ENCODE results near the gene MTFR1L. TPM values are rescaled to one million over a fixed set of nuclear protein-coding genes. Genes with fewer than 3 reads are reported as not detected.

MTFR1L gene
- total and polyA plus RNA-seq, 2 donors: 23.7 to 95.3 TPM

DNA sequence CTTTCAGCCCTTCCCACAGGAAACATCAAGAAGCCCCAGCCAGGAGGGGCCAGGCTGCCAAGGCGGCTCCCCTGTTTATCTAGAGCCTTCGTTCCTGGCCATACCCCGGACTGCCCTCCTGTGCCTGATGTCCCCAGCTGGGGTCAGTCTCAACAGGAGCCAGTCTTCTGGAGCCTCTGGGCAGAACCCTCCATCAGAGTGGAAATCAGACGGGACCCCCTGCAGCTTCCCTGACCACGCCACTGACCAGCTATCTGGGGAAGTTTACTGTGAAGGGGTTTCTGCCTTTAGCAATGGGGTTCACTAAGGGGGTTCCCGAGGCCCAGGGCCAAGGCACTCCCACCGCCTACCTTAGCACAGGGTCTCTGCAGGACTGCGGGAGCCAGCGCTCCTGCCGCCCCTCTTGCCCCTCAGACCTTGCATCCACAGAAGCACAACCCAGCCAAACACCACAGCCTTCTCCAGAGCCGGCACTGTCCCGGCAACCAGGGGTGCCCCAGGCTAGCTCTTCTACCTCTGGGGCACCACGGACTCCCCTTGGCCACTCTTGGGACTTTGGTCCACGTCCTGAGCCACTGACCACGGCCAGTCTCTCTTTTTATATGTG is 3.5 kb upstream of the MTFR1L start:
- Histone ChIP-seq H3K27ac (ENCODE audit: low read depth) (no peak overlapping the region), H3K36me3 (ENCODE audit: insufficient read depth) (no peaks in the 10 kb centered on the region), H3K4me3 (ENCODE audit: low read depth, low read length) (no peak overlapping the region), H3K4me1 (ENCODE audit: insufficient read depth) (no peaks in the 10 kb centered on the region)
- DNase-seq (ENCODE audit: extremely low spot score): no peak
- 83% methylated on average over 15 of the region's 15 CpGs for WGBS

DNA sequence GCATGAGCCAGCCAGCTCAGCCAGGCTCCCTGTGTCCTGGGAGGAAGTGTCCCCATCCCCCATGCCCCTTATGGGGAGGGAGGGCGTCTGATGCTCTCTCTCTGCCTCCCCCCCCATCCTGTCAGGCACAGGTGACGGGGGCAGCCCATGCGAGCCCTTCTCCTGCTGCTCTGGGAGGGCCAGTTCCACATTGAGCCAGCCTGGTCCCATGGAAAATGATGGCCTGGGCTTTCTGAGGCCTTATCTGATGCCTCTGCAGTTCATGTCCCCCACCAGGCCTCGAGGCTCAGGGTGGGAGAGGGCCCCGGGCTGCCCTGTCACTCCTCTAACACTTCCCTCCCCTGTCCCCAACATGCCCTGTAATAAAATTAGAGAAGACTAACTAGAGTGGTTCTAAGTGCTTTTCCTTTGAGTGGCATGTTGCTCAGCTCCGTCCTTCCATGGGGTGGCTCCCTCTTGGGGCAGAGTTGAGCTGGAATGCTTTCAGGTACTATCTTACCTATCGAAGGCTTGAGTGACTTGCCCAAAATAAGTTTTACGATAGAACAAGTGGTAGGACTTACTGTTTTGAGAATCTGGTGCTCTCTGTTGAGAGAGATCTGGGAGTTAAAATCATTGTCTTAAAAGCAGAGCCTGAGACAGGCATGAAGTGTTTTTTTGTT is 1.8 kb upstream of the MTFR1L start:
- H3K27ac ChIP-seq (ENCODE audit: low read depth): no peak overlapping the region
- H3K36me3 ChIP-seq (ENCODE audit: insufficient read depth): no peaks in the 10 kb centered on the region
- no peak overlapping the region for H3K4me3 ChIP-seq (ENCODE audit: low read depth, low read length)
- H3K4me1 ChIP-seq (ENCODE audit: insufficient read depth): no peaks in the 10 kb centered on the region
- DNase-seq (ENCODE audit: extremely low spot score): no peak
- 44% methylated on average over 8 of the region's 8 CpGs for WGBS

GRCh38 chr1:25818569-25818968 is 1.2 kb upstream of the MTFR1L start:
- DNase-seq (ENCODE audit: extremely low spot score): no peak
- WGBS: 53% methylated on average over 6 of the region's 6 CpGs
- Histone ChIP-seq H3K4me3 (ENCODE audit: low read depth, low read length) (no peak overlapping the region), H3K27ac (ENCODE audit: low read depth) (no peak overlapping the region), H3K4me1 (ENCODE audit: insufficient read depth) (no peaks in the 10 kb centered on the region), H3K36me3 (ENCODE audit: insufficient read depth) (no peaks in the 10 kb centered on the region)

DNA sequence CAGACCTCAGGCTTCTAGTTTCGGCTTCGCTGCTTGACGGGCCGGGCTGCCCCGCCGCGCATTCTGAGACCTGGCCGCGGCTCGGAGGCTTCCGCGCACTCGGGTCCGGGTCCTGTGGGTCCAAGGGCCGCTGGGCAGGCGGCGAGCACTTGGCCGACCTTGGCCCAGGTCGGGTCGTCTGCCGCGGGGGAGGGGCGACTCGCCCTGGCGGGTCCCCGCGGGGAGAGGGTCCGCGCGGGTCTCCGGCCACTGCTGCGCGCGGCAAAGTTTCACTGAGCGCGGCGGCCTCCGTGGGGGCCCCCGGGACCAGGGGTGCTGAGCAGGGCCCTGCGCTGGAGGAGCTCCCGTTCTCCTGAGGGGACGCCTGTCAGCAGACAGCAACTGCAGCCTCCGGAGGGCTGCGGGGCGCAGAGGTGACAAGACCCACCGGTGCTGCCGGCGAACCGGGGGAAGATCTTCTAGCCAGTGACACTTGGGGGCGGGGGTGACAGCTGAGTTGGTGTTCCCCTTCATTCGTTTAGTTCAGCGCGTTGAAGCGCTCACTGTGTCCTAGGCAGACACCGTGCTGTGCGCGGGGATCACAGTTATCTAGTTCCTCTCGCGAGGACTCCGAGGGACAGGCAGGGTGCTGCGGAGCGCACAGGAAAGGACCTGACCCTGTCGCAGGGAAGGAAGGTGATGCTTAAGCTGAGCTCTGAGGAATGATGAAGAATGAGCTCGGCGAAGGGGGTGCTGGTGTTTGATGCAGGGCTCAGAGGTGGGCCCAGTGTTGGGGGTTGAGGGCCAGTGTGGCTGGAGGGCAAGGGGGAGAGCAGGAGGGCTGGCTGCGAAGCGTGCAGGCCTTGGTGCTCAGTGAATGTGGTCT is 725 bp downstream of the MTFR1L start:
- WGBS: under 1% methylated on average over 67 of the region's 67 CpGs

DNA sequence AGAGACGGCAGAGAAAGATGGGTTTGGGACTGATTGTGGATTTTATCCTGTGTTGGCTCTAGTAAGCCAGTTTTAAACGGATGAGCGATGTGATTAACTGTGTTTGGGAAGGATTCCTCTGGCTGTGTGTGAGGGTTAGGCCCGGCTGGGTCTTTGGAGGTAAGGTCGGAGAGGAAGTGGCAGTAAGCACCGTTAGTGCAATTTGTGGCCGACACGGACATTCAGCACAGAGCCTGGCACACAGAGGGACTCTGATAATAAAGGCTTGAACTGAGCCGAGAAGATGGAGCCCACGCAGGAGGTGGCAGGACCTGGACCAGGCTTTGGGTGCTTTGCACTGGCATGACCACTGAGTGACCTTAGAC is 1.3 kb downstream of the MTFR1L start:
- Histone ChIP-seq H3K4me1 (ENCODE audit: insufficient read depth) (no peaks in the 10 kb centered on the region), H3K4me3 (ENCODE audit: low read depth, low read length) (peak overlapping the region; percentile 82), H3K36me3 (ENCODE audit: insufficient read depth) (no peaks in the 10 kb centered on the region), H3K27ac (ENCODE audit: low read depth) (no peak overlapping the region)
- DNase-seq (ENCODE audit: extremely low spot score): no peak
- WGBS: 28% methylated on average over 10 of the region's 10 CpGs

More for the DNA sequence above, 725 bp downstream of the MTFR1L start:
- Histone ChIP-seq H3K27ac (ENCODE audit: low read depth) (peak overlapping the region; percentile 81), H3K4me1 (ENCODE audit: insufficient read depth) (no peaks in the 10 kb centered on the region), H3K4me3 (ENCODE audit: low read depth, low read length) (peak overlapping the region; percentile 82), H3K36me3 (ENCODE audit: insufficient read depth) (no peaks in the 10 kb centered on the region)
- DNase-seq (ENCODE audit: extremely low spot score): no peak

DNA sequence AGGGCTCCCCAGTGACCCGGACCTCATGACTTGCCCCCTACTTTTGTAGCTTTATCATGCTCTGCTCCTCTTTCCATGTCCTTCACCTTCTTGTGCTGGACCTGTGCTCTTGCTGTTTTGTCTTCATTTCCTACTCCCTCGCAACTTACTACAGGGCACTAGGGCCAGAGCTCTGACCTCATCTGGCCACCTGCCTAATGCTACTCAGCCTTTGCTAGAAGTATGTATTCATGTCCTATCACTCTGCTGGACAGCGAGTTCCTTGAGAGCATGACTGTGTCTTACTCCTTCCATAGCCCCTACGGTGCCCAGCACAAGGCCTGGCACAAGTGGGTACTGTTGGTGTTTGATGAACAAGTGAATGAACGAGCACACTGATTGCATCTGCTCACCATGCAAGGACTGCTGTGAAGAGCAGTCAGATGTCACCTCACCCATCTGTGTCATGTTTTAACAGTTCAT is 1.9 kb downstream of the MTFR1L start:
- H3K4me3 ChIP-seq (ENCODE audit: low read depth, low read length): no peak overlapping the region
- no peak for DNase-seq (ENCODE audit: extremely low spot score)
- H3K27ac ChIP-seq (ENCODE audit: low read depth): no peak overlapping the region
- no peaks in the 10 kb centered on the region for H3K4me1 ChIP-seq (ENCODE audit: insufficient read depth)
- 64% methylated on average over 5 of the region's 5 CpGs for WGBS
- H3K36me3 ChIP-seq (ENCODE audit: insufficient read depth): no peaks in the 10 kb centered on the region

- no peaks in the 10 kb centered on the region for H3K4me1 ChIP-seq (ENCODE audit: insufficient read depth)
- no peak for DNase-seq (ENCODE audit: extremely low spot score)
- no peak overlapping the region for H3K27ac ChIP-seq (ENCODE audit: low read depth)
- 88% methylated on average over 2 of the region's 2 CpGs for WGBS
- no peak overlapping the region for H3K4me3 ChIP-seq (ENCODE audit: low read depth, low read length)
- H3K36me3 ChIP-seq (ENCODE audit: insufficient read depth): peaks cover 3% of the 10 kb centered on the region
Observed at GRCh38 chr1:25825605-25826004, 5.9 kb downstream of the MTFR1L start.

- H3K4me1 ChIP-seq (ENCODE audit: insufficient read depth): no peaks in the 10 kb centered on the region
- no peak overlapping the region for H3K4me3 ChIP-seq (ENCODE audit: low read depth, low read length)
- DNase-seq (ENCODE audit: extremely low spot score): no peak
- peaks cover 6% of the 10 kb centered on the region for H3K36me3 ChIP-seq (ENCODE audit: insufficient read depth)
- WGBS: 97% methylated on average over 10 of the region's 10 CpGs
- no peak overlapping the region for H3K27ac ChIP-seq (ENCODE audit: low read depth)
Observed at GRCh38 chr1:25826571-25826970, 6.8 kb downstream of the MTFR1L start.

GRCh38 chr1:25828491-25828890 is 8.7 kb downstream of the MTFR1L start:
- DNase-seq (ENCODE audit: extremely low spot score): no peak
- peaks cover 6% of the 10 kb centered on the region for H3K36me3 ChIP-seq (ENCODE audit: insufficient read depth)
- no peak overlapping the region for H3K27ac ChIP-seq (ENCODE audit: low read depth)
- H3K4me1 ChIP-seq (ENCODE audit: insufficient read depth): no peaks in the 10 kb centered on the region
- WGBS: 61% methylated on average over 3 of the region's 3 CpGs
- no peak overlapping the region for H3K4me3 ChIP-seq (ENCODE audit: low read depth, low read length)

DNA sequence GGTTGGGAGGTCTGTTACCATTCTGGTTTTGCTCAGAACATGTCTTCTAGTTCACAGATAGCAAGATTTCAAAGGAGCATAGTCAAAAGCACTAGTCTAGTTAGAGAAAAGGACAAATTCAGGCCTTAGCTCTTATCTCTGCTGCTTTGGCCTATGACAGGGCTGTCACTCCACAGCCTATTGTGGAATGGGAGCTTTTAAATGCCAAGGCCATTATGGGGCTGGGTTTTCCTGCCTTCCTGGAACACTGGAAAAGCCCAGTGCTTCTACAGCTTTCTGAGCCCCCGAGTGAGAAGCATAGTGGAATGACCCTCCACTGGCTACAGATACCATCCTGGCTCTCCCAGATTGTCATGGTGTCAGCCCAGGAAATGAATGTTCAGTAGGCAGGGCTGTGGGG is 9.3 kb downstream of the MTFR1L start:
- Histone ChIP-seq H3K4me3 (ENCODE audit: low read depth, low read length) (no peak overlapping the region), H3K4me1 (ENCODE audit: insufficient read depth) (no peaks in the 10 kb centered on the region), H3K36me3 (ENCODE audit: insufficient read depth) (peaks cover 6% of the 10 kb centered on the region), H3K27ac (ENCODE audit: low read depth) (no peak overlapping the region)
- 83% methylated on average over 1 of the region's 1 CpG for WGBS
- DNase-seq (ENCODE audit: extremely low spot score): no peak

GRCh38 chr1:25831569-25832196 is 11.9 kb downstream of the MTFR1L start:
- no peak for DNase-seq (ENCODE audit: extremely low spot score)
- Histone ChIP-seq H3K4me3 (ENCODE audit: low read depth, low read length) (no peak overlapping the region), H3K4me1 (ENCODE audit: insufficient read depth) (no peaks in the 10 kb centered on the region), H3K27ac (ENCODE audit: low read depth) (no peak overlapping the region), H3K36me3 (ENCODE audit: insufficient read depth) (peaks cover 8% of the 10 kb centered on the region)
- 62% methylated on average over 5 of the region's 5 CpGs for WGBS

GRCh38 chr1:25832336-25833037 is 12.7 kb downstream of the MTFR1L start:
- H3K4me3 ChIP-seq (ENCODE audit: low read depth, low read length): no peak overlapping the region
- WGBS: 67% methylated on average over 6 of the region's 6 CpGs
- no peak for DNase-seq (ENCODE audit: extremely low spot score)
- no peak overlapping the region for H3K27ac ChIP-seq (ENCODE audit: low read depth)
- peaks cover 8% of the 10 kb centered on the region for H3K36me3 ChIP-seq (ENCODE audit: insufficient read depth)
- H3K4me1 ChIP-seq (ENCODE audit: insufficient read depth): no peaks in the 10 kb centered on the region

DNA sequence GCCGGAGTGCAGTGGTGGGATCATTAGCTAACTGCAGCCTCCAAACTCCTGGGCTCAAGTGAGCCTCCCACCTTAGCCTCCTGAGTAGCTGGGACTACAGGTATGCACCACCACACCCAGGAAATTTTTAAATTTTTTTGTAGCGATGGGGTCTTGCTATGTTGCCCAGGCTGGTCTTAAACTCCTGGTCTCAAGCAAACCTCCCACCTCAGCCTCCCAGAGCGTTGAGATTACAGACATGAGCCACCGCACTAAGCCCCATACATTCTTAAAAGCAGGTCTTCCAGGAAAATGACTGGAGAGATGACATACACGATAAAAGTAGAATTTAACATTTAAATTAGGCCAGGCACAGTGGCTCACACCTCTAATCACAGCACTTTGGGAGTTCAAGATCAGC is 13.4 kb downstream of the MTFR1L start:
- no peak for DNase-seq (ENCODE audit: extremely low spot score)
- Histone ChIP-seq H3K27ac (ENCODE audit: low read depth) (no peak overlapping the region), H3K4me1 (ENCODE audit: insufficient read depth) (no peaks in the 10 kb centered on the region), H3K4me3 (ENCODE audit: low read depth, low read length) (no peak overlapping the region), H3K36me3 (ENCODE audit: insufficient read depth) (peaks cover 8% of the 10 kb centered on the region)
- WGBS: 97% methylated on average over 5 of the region's 5 CpGs

Data from urinary bladder (tissue), 4 donors.